NCI-H82 treated with DMSO at 0.1 percent for 48 hours (cell line): Measurements from ENCODE around the gene CD7.

ENCODE experiments used
- DNase-seq: peaks from one replicate; lab custom pipeline; 2025; ENCODE audit not compliant: unreplicated experiment; lab: John Stamatoyannopoulos, UW

Gene CD7

GRCh38 chr17:82281502-82282238, 35.7 kb downstream of the CD7 start:
- DNase-seq: no peak

- no peak for DNase-seq
Observed at GRCh38 chr17:82281076-82281475, 36.3 kb downstream of the CD7 start.

- DNase-seq: no peak
Observed at GRCh38 chr17:82280537-82280936, 36.9 kb downstream of the CD7 start.

- DNase-seq: no peak
Observed at GRCh38 chr17:82278786-82279391, 38.5 kb downstream of the CD7 start.

- DNase-seq: no peak
Observed at GRCh38 chr17:82278308-82278707, 39.1 kb downstream of the CD7 start.

- no peak for DNase-seq
Observed at GRCh38 chr17:82277851-82278250, 39.6 kb downstream of the CD7 start.

GRCh38 chr17:82276938-82277337, 40.5 kb downstream of the CD7 start:
- no peak for DNase-seq

GRCh38 chr17:82275326-82275725, 42.1 kb downstream of the CD7 start:
- DNase-seq: no peak

GRCh38 chr17:82274134-82275020, 43.0 kb downstream of the CD7 start:
- no peak for DNase-seq

- peak; percentile 71 for DNase-seq
Observed at GRCh38 chr17:82273327-82274133, 43.9 kb downstream of the CD7 start, which contains the start of gene CSNK1D. Gene CSNK1D, minus strand, starts transcription at chr17:82273700. Its CDS starts 319 bp downstream, at chr17:82273381.

GRCh38 chr17:82272495-82273326, 44.7 kb downstream of the CD7 start:
- DNase-seq: no peak

GRCh38 chr17:82271401-82271800, 46.0 kb downstream of the CD7 start:
- DNase-seq: no peak

- DNase-seq: no peak
Observed at GRCh38 chr17:82270651-82271050, 46.8 kb downstream of the CD7 start.

GRCh38 chr17:82269882-82270500, 47.4 kb downstream of the CD7 start:
- DNase-seq: no peak

GRCh38 chr17:82269138-82269881, 48.1 kb downstream of the CD7 start:
- no peak for DNase-seq

- no peak for DNase-seq
Observed at GRCh38 chr17:82267575-82268379, 49.6 kb downstream of the CD7 start.

- no peak for DNase-seq
Observed at GRCh38 chr17:82266142-82266541, 51.3 kb downstream of the CD7 start.
